ENCODE data around the gene BANK1.

GRCh38 chr4:101843054-101843453 is 52.5 kb downstream of the BANK1 start:
- no peak for TF ChIP-seq CTCF (IDR thresholded peaks at IDR 0.05)
- no peak for TF ChIP-seq POLR2A (IDR thresholded peaks at IDR 0.05)
